Stimulated activated CD4-positive, alpha-beta T cell treated with anti-CD3 and anti-CD28 coated beads, Interleukin-2, amount 100 ng/mL, for 48 hours (primary cell): ENCODE results near the gene IGFBP2.

Source experiments
- DNase-seq, 2 donors: peaks; one replicate each; pipeline ENCODE4 v3.0.0-alpha.2; 2020

Gene IGFBP2

DNA sequence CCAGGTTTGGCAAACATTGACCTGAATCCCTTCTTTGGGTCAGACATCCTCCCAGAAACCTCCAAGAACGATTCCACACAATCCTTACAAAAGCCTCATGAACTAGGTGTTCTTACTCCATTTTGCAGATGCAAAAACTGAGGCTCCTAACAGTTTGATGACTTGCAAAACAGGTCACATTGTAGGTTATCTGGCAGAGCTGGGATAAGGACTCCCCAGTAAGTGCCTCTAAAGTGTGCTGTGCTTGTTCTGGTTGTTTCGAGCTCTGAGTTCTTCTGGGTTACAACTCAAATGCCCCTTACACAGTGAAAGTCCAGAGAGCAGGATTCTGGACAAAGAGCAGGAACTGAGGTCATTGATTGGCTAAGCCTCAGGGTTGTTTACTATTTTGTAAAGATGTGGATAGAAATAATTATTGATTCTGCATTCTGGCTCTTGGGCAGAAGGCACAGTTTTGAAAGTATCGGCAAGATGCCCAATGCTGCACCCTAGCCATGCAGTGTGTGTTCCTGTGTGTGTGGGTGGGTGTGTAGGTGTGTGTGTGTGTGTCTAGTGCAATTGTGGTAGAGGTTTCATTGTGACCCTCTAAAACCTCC, 17.0 kb upstream of the IGFBP2 start:
- no peak for DNase-seq

DNA sequence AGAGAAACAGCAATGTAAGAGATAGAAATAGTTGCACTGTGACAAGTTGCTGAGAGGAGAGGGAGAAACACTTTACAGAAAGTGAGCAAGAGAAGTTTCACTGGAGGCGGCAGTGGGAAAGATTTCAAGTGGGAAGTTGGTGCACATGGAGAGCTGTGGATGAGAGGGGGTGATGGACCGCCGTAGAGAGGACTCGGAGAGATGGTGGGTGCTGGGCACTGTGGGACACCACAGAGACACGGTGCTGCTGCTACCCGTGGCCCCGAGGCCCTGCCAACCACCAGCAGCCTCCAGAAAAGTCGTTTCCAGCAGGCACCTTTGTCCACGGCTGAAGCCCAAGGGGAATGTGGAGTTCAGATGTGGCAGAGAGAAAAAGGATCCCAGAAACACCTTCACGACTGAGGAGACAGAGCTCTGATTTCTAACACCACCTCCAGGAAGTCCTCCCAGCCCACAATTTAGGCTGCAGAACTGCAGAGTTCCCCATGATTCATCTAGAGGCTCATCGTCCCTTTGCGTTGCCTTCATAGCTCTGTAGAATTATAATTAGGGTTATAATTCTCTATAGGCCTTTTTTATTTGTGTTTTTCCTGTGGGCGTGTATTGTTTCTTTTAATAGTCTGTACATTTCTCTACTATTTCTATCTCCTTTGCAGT, 15.9 kb upstream of the IGFBP2 start:
- no peak for DNase-seq

DNA sequence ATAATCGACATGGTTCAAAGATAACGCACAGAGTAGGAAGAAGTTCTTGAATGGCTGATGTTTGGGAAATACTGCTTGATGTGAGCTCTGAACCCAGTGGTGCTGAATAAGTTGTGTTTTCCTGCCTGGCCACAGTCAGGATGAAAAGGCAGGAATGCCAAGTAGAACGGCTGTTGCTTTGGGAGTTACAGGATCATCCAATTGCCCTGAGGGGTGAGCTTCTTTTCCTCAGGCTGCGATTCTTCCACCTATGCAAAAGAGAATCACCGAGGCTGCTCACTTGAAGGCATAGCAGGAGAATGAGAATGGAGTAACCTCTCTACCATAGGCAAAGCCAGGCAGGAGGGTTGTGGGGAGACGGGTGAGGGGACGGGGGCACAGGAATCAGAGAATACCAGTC, 14.4 kb upstream of the IGFBP2 start:
- no peak for DNase-seq

DNA sequence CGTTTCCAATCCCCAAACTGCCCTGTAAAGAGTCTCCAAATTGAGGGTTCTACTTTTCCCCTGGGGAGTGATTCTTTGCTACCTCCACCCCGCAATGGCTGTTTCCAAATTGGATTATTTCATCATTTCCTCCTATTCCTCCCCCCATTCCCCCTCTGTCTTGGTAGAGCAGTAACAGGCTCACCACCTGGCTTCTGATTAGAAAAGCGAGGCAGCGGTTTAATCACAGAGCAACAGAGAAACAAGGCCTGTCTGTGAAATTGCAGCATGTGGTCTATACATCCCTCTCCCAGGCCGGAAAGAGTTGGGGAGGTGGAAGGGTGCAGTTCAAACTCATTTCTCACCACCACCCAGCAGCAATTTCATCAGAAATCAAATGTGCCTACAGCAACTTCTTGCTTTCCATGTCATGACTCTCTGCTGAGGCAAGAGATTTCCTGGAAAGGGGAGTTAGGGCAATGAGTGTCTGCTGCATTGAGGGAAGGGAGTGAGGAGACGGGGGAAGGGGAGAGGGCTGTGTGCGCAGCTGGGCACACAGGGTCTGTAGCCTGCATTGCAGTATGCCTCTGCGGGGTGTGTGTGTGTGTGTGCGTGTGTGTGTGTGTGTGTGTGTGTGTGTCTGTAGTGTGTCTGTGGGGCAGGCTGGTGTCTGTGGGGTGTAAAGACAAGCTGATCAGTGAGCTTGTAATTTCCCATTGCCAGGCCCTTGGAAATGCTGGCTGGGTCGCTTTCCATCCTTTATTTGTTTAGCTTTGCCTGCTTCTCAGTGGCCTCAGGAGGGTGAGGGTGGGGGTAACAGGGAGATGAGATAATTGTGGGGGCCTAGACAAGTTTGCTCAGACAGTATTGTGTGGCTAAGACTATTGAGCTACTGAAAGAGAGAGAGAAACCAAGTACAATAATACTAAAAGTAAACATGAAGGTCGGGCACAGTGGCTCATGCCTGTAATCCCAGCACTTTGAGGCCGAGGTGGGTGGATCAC, 13.5 kb upstream of the IGFBP2 start:
- DNase-seq = no peak

DNA sequence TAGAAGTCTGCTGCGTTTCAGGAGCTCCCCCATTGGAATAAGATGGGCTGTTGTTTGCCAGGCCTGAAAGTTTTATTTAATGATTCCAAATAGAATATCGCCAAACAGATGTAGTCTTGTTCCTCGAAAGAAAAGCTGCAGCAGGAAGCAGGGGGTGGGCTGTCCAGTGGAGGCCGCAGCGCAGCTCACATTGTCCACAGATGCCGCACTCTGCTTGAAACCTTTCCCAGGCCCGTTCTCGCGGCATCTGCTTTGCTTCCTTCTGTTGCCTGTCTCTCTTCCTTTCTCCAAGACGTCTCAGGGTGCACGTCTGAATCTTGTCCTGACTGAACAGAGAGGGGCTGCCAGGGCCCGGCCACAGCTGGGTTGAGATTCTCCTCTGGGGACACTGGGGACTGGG, 12.4 kb upstream of the IGFBP2 start:
- no peak for DNase-seq

DNA sequence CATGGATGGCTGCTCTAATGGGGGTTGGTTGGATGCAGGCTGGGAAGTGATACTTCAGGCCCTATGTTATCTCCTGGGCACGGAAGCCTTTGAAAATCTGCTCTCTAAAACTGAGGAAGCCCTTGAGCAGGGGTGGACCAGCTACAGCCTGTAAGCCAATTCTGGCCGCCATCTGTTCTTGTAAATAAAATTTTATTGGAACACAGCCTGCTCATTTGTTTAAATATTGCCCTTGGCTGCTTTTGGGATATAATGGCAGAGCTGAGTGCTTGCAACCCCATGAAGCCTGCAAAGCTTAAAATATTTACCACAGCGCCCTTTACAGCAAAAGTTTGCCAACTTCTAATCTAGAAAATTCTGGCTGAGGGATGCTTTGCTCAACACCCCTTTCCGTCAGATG, 11.9 kb upstream of the IGFBP2 start:
- no peak for DNase-seq

DNA sequence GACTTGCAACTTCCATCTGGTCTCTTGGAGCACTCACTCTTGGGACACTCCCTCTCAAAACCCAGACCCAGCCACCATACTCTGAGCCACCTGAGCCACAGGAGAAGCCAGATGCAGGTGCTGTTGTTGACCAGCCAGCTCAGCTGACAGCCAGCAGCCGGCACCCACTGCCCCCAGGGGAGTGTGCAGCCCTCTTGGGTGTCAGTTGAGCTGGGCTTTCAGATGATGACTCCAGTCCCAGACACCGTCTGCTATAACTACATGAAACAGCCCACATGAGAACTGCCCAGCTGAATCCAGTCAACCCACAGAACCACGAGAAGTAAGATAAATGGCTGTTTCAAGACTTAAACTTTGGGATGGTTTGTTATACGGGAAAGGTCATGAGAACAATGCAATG, 10.7 kb upstream of the IGFBP2 start:
- no peak for DNase-seq

DNA sequence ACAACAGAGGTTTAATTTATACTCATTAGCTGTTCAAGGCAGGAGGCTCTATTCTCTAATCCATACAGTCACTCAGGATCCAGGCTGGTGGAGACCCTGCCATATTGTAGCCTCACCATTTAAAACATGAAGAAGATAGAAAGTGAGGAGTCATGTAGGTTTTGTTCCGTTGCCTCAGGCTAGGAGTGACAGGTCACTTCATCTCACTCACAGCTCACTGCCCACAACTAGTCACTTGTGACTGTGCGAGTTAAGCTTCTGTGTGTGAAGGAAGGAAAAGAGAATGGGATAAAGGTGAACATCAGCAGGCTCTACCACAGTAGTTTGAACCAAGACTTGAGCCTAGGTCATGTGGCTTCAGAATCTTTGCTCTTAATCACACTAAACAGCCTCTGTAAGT, 9.0 kb upstream of the IGFBP2 start:
- no peak for DNase-seq

DNA sequence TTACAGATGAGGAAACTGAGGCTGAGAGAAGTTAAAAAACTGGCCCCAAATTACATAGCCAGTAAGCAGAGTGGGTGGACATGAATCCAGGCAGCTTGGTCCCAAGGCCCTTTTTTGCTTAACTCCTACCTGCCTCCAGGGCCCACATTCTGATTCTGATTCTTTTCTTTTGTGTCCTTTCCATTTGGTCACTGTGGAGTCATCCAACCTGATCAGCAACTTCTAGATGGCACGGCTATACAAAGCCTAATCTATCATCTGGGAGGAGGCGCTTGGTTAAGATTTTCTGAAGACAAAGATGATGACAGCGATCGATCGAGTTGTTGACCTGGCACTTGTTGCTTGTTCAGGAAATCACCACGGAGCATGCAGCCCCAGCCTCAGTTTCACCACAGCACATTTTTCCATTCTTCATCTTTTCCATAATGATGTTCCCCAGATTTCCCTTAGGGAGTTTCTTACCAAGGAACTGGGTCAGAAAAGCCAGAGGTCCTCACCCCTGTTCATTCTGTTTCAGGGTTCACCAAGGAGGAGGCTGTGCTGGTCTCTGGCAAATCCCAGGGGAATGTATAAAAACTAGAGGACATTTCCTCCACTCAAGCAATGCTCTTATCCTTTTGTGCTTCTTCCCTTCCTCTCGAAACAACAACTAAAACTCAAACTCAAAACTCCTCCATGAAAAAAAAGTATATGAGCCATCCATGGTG, 6.9 kb upstream of the IGFBP2 start:
- DNase-seq = no peak

DNA sequence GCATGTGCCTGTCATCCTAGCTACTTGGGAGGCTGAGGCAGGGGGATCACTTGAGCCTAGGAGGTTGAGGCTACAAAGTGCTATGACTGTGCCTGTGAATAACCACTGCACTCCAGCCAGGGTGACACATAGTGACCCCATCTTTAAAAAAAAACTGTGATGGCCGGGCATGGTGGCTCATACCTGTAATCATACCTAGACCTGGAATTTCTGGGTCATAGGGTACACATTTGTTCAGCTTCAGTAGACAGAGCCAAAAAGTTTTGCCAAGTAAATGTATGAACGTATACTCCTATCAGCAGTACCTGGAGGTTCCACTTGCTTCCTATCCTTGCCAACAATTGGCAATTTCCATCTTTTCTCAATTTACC, 6.4 kb upstream of the IGFBP2 start:
- DNase-seq = no peak

DNA sequence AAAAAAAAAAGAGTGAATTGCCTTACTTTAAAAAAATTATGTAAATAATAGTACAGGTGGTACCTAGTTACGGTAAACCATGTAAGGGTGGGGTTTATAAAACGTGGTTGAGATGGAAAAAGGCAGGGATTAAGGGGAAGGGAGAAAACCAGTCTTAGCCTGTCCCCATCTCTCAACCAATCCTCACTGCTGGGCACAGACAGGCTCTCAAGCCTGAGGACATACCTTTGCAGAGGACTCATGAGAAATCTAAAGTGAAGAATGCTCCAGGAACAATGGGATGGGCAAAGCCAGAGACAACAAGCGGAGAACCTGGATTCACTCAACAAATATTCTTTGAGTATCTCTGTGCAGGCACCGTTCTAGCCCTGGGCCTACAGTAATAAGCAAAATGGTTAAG, 3.4 kb upstream of the IGFBP2 start:
- no peak for DNase-seq

DNA sequence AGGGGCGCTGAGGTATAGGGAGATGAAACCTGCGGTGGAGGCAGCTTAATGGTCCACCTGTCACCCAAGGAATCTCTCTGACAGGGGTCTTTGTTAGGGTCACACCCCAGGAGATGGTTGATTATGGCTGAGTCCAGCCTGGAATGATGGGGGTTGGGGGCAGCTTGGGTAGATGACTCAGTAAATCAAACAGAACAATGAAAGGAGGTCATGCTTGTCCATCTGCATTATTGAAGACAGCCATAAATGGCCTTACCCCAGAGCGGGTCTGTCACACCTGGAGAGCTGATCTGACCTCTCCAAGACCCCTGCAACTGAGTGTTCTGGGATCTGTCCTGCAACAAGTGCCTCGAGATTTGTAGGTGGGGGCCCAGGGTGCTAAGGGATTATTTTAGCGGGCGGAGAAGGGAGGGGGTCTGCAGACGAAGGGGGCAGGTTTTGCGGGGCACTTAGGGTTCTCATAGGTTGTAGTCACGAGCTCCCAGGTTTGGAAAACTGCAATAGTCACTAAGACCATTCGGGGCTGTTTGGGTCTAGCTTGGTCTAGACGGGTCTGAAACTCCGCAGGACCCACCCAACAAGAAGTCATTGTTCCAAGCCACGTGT, 771 bp upstream of the IGFBP2 start:
- DNase-seq = no peak

DNA sequence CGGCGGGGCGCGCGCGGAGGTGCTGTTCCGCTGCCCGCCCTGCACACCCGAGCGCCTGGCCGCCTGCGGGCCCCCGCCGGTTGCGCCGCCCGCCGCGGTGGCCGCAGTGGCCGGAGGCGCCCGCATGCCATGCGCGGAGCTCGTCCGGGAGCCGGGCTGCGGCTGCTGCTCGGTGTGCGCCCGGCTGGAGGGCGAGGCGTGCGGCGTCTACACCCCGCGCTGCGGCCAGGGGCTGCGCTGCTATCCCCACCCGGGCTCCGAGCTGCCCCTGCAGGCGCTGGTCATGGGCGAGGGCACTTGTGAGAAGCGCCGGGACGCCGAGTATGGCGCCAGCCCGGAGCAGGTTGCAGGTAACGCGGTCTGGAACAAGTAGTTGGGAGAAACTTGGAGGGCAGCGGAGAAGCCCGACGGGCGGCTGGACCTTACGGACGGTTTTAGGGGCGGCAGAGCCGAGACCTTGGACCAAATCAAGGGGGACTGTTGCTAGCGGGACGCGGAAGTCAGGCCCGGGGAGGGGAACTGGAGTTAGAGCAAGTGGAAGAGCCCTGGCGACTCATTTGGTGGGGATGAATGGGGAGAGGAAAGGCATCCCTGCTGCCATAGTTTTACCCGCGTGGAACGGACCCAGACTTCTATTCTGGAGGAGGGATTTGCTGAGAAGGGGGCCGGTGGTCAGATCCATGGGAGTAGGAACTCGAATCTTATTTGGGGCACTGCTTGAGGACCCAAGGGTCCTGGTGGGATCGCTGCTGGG, 573 bp downstream of the IGFBP2 start:
- no peak for DNase-seq

DNA sequence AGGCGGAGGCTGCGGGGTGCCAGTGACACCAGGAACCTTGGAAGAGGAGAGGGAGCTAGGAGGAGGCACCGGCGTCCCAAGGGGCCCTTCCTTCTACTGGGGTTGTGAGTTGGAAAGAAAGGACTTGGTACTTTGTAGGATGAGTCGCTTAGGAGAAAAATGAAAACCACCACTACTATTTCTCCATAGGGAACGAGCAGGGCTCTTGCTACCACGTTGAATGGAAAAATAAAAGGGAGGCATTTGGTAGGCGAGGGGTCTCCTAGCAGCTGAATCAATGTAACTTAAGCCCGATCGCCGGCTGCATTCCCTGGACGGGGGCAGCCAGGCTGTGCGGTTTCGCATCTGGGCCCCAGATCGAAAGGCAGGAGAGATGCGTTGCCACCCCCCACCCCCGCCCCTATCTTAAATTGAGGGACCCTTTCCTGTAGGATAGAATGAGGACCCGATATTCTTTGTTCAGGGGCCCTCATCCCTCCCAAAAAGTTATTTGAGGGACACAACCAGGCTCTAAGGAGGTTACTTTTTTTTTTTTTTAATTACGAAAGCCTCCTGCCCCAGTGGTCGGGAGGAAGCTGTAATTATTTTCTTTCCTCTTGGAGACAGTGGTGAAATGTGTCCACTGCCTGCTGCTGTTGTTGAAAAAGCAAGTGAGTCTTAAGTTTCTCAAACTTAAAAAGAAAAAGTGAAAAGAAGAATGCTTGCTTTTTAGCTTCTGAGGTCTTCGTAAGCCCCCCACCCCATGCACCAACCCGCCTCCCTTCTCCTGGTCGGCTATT, 1.3 kb downstream of the IGFBP2 start:
- no peak for DNase-seq

DNA sequence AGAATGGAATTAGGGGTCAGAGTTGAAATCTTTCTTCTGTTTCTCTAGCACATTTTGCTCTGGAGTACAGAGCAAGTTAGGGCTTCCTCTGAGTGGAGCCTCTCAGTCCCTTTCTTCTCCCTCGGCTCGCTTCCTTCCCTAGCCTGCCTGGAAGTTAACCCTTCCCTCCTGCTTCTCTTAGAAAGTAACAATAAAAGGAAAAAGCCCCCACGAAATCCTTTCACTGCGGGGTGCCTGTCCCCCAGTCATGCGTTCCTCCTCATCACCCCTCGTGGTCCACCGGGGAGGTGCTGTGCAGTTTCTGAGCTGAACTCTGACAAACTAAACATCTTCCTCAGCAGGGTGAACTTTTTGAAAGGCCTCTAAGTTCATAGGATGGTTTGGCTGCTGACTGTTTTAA, 2.0 kb downstream of the IGFBP2 start:
- DNase-seq = no peak

DNA sequence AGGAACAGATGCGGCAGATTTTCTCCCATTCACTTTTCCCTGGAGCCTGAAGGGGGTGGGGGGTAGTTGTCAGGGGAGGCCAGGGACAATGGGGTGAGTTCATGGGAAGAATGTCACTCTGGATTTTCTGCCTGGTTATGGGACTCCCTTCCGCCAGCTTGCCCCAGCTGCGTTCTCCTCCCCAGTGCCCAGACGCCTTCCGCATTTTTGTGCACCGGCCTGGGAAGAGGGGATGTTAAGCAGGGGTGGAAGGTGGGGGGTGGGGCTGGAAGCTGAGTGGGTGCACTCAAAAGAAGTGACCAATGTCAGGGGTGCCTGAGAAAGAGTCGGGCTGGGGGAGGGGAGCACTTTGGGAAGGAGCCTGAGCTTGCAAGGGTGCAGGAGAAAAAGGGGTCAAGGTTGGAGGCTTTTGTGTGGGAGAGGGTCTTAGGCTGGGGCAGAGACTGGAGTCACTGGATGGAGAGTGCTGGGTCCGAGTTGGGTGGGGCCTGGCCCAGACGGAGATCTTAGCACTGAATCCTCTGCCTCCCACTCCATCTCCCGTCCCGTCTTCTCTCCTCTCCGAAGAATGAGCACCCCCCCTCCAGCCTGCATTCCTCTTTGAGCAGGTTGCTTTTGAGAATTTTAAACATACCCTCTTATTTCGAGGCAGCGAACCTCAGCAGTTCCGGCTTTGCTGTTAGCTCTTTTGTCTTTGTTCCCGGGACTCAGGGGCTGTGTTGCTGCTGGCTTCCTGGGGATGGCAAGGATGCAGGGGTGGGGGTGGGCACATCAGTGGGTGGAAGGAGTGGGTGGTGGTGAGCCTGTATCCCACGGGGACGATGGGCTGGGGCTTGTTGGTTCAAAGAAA, 2.7 kb downstream of the IGFBP2 start:
- no peak for DNase-seq

DNA sequence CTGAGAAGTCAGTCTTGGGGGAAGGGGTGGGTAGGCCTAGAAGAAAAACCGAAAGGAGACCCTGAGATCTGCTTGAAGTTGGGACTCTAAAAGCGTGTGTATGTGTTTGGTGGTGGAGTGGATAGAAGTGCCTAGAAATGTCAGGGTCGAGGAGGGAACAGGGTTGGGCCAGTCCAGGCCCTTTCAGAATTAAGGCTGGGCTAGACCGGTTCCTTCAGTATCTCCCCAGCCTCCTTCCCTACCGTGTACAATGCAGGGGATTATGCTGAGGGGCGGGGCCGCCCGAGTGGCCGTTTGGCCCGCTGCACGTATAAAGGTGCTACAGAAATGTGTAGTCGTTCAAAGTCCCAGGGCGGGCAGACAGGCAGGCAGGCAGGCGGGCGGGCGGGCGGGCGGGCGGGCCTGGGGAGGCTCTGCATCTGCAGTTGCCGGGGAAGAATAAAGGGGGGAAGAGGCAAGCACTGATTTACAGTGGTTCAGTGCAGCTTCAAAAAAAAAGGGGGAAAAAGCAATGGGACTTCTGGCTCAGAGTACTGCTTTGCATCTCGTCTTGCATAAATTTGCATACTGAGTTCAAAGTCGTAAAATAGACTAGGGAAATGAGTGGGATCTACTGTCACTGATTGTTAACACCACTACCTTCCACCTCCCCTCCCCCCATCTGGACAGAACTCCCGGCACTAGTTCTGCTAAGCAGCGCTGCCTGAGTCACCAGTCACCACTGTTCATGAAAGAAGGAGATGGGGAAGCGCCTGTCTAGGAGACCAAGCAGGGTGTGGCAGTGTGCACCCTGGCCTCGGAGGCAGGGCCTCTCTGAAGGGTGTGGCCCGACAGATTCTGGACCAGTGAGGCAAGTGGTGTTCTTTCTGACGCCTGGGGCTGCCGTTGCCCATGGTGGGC, 3.6 kb downstream of the IGFBP2 start:
- DNase-seq = no peak

DNA sequence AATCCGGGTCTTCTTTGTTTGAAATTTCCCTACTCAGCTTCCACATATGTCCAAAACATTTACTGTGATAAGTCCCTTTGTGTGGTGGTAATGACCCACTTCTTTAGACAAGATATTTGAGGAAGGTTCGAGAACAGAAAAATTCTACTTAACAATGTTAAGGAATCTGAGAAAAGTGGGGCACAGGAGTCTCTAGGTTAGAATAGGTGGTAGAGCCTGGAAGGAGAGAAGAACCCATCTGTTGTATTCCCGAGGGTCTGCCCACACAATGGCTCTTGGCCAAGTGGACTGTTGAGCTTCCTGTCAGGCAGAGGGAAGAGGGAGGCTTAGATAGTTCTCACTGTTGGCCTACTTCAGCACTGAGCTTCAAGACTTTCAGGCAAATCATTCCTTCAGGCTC, 4.3 kb downstream of the IGFBP2 start:
- no peak for DNase-seq

DNA sequence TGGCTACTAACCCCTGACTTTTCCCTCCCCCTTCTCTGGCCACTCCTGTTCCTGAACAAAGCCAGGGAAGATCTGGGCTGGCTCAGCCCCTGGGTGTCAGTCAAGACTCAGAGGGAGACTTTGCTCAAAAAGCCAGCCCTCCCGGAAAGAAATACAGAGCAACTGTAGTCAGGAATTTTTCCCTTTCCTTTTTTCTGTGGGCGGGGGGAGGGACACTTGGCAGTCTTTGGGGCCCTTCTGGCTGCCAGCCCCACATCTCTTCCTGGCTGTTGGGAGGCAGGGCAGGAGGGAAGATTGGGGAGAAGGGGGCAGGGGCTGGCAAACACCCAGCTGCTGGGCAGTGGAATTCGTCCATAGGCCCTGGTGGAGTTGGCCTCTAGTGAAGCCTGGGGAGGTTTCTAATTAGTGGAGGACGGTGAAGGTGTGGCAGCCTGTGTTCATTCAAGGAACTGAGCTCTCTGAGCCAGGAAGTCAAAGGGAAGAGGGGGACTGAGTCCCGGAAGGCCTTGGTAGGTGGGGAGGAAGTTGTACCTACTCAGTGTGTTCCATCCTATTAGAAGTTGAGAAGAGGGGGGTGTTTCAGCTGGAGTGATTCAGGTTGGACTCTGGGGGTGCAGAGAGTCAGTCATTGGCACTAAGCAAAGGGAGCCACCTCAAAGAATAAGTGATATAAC, 10.9 kb downstream of the IGFBP2 start:
- no peak for DNase-seq
